GM12878 (cell line): ENCODE measurements around the gene HELZ. TPM values are rescaled to one million over a fixed set of nuclear protein-coding genes. Genes with fewer than 3 reads are reported as not detected.

ENCODE experiments used
- ATAC-seq: fragments of 200-7000 bp; cut with Tn5 transposase; 3 replicates; pipeline ENCODE4 v1.9.1; 2020; ENCODE audit warnings: mild to moderate bottlenecking, moderate library complexity
- BruUV-seq: library from RNA; stranded (reverse); fragments of 400-500 nt; replicated peaks from 2 replicates; lab custom pipeline; 2021; lab: Mats Ljungman, UMichigan
- CTCF ChIA-PET: fragments of 300-600 bp; sonication (Branson Sonifier 250); formaldehyde crosslinking; extraction: SDS; loops from one replicate; lab custom pipeline; 2021; ENCODE audit warnings: inconsistent platforms; lab: Yijun Ruan, JAX
- POLR2A ChIA-PET: fragments of 350-600 bp; formaldehyde crosslinking; extraction: SDS; loops from one replicate; lab custom pipeline; 2021; ENCODE audit warnings: inconsistent platforms; lab: Charles Lee
- RAD21 ChIA-PET: fragments of 300-600 bp; sonication (Branson Sonifier 250); formaldehyde crosslinking; loops from one replicate; lab custom pipeline; 2023; ENCODE audit warnings: antibody characterized with exemption; ENCODE audit not compliant: unreplicated experiment; lab: Charles Lee
- SMC1A ChIA-PET: fragments of 300-600 bp; sonication (Branson Sonifier 250); formaldehyde crosslinking; loops from one replicate; lab custom pipeline; 2023; ENCODE audit not compliant: unreplicated experiment, uncharacterized antibody; lab: Charles Lee
- DNase-seq: peaks from one replicate; pipeline ENCODE4 v3.0.0-alpha.2; 2011; ENCODE audit warnings: low read depth, low spot score
- FAIRE-seq: peaks from 3 replicates; lab custom pipeline; 2011; peaks lifted over from hg19 to GRCh38; lab: Jason Lieb, UNC
- H2AFZ ChIP-seq: 2 replicates; pipeline ENCODE4 v1.6.0; 2011; ENCODE audit warnings: low read depth, low read length, control low read depth; ENCODE audit not compliant: control insufficient read depth
- H3K27ac ChIP-seq: 2 replicates; pipeline ENCODE4 v1.5.1; 2011; ENCODE audit warnings: control low read depth; ENCODE audit not compliant: control insufficient read depth, insufficient read depth
- H3K27me3 ChIP-seq, 2 experiments: replicated peaks in 1 of 2; 2 replicates each; pipeline versions ENCODE4 v1.6.0 to v1.6.1; 2011; ENCODE audit warnings: low read length in 1 of 2; ENCODE audit not compliant: control insufficient read depth in 2 of 2, insufficient read depth in 2 of 2
- H3K36me3 ChIP-seq, 2 experiments: 2 replicates each; pipeline ENCODE4 v1.5.1; 2011; ENCODE audit warnings: low read length in 1 of 2; ENCODE audit not compliant: control insufficient read depth in 2 of 2, insufficient read depth in 2 of 2
- H3K4me1 ChIP-seq: 2 replicates; pipeline ENCODE4 v1.6.1; 2011; ENCODE audit warnings: mild to moderate bottlenecking, low read length, moderate library complexity, mixed read lengths; ENCODE audit not compliant: control insufficient read depth, insufficient read depth
- H3K4me2 ChIP-seq: 2 replicates; pipeline ENCODE4 v1.6.0; 2011; ENCODE audit warnings: control low read depth; ENCODE audit not compliant: control insufficient read depth, insufficient read depth
- H3K4me3 ChIP-seq: fragments of 200-600 bp; sonication (generic); 2 replicates; pipeline ENCODE4 v1.5.1; 2016
- H3K79me2 ChIP-seq: 2 replicates; pipeline ENCODE4 v1.6.0; 2011; ENCODE audit warnings: low read length; ENCODE audit not compliant: control insufficient read depth, insufficient read depth
- H3K9ac ChIP-seq: 2 replicates; pipeline ENCODE4 v1.8.0; 2011; ENCODE audit warnings: low read length, control low read depth, mixed read lengths; ENCODE audit not compliant: control insufficient read depth, insufficient read depth
- H3K9me3 ChIP-seq: replicated peaks from 3 replicates; pipeline ENCODE4 v1.5.1; 2011; ENCODE audit warnings: mild to moderate bottlenecking, low read length; ENCODE audit not compliant: control insufficient read depth, insufficient read depth
- H4K20me1 ChIP-seq: 2 replicates; pipeline ENCODE4 v1.6.0; 2011; ENCODE audit not compliant: control insufficient read depth, insufficient read depth
- BCLAF1 ChIP-seq: fragments of 450-650 bp; IDR thresholded peaks from 2 replicates; pipeline ENCODE4 v1.6.1; 2017; ENCODE audit warnings: antibody characterized with exemption, mild to moderate bottlenecking, moderate library complexity
- CUX1 ChIP-seq: IDR thresholded peaks from 2 replicates; pipeline ENCODE4 v1.6.1; 2012; ENCODE audit warnings: improper control_type of control experiment, low read depth, low read length; ENCODE audit not compliant: insufficient replicate concordance
- ESRRA ChIP-seq: IDR thresholded peaks from 2 replicates; pipeline ENCODE4 v1.6.1; 2012; ENCODE audit warnings: mild to moderate bottlenecking, low read length, improper control_type of control experiment
- ETV6 ChIP-seq, 2 experiments: fragments of 450-650 bp in 1 of 2; IDR thresholded peaks in 1 of 2; conservative IDR thresholded peaks in 1 of 2; 2 replicates each; pipeline ENCODE4 v1.6.1; 2014; ENCODE audit warnings: antibody characterized with exemption in 1 of 2, borderline replicate concordance in 1 of 2, low read depth in 1 of 2, mild to moderate bottlenecking in 1 of 2, moderate library complexity in 1 of 2
- EZH2 ChIP-seq: IDR thresholded peaks from 2 replicates; pipeline ENCODE4 v1.6.1; 2012; ENCODE audit warnings: low read depth, mild to moderate bottlenecking, control low read depth, inconsistent platforms, low read length, borderline replicate concordance; ENCODE audit not compliant: control insufficient read depth
- HDAC2 ChIP-seq: fragments of 200-600 bp; sonication (generic); IDR thresholded peaks from 2 replicates; pipeline ENCODE4 v1.6.1; 2017
- IRF3 ChIP-seq: fragments of 450-650 bp; IDR thresholded peaks from 2 replicates; pipeline ENCODE4 v1.6.1; 2014; ENCODE audit warnings: mild to moderate bottlenecking
- RELA ChIP-seq: fragments of 450-650 bp; IDR thresholded peaks from 2 replicates; pipeline ENCODE4 v1.8.0; 2014; ENCODE audit warnings: borderline replicate concordance; ENCODE audit not compliant: partially characterized antibody
- RELB ChIP-seq: fragments of 450-650 bp; IDR thresholded peaks from 2 replicates; pipeline ENCODE4 v1.6.1; 2017; ENCODE audit warnings: low read depth, mild to moderate bottlenecking, moderate library complexity
- RFX5 ChIP-seq: IDR thresholded peaks from 2 replicates; pipeline ENCODE4 v1.6.1; 2011; ENCODE audit warnings: low read depth, low read length, improper control_type of control experiment
- SRF ChIP-seq, 2 experiments: IDR thresholded peaks; 2 replicates each; pipeline ENCODE4 v1.6.1; 2011; ENCODE audit warnings: low read depth in 2 of 2, low read length in 2 of 2, mild to moderate bottlenecking in 1 of 2, moderate library complexity in 1 of 2
- YY1 ChIP-seq: IDR thresholded peaks from 2 replicates; pipeline ENCODE4 v1.6.1; 2011; ENCODE audit warnings: low read depth, mild to moderate bottlenecking, low read length
- ZNF384 ChIP-seq: IDR thresholded peaks from 2 replicates; pipeline ENCODE4 v1.6.1; 2012; ENCODE audit warnings: low read depth, mild to moderate bottlenecking, low read length, improper control_type of control experiment, borderline replicate concordance
- WGBS: methylation state at CpG from one replicate; pipeline ENCODE4 v1.1.6; 2016; ENCODE audit warnings: low lambda C conversion rate; ENCODE audit not compliant: insufficient replicate concordance, insufficient coverage; ENCODE audit errors: missing lambda C conversion rate; 5-methylcytosine and 5-hydroxymethylcytosine counted together
- in situ Hi-C: fragments of 300-500 bp; cut with MboI; formaldehyde crosslinking; loops from 9 replicates; pipeline ENCODE4 v1.14.3; 2018; ENCODE audit warnings: mixed read lengths
- intact Hi-C: fragments of 100-400 bp; cut with micrococcal nuclease; formaldehyde crosslinking; loops from one replicate; pipeline ENCODE4 v1.14.2; 2022; ENCODE audit not compliant: unreplicated experiment
- polyA plus RNA-seq, 11 experiments: library from polyadenylated mRNA; depleted of rRNA in 4 of 11; unstranded in 6 of 11; stranded (reverse) in 5 of 11; fragments of >200 nt; fragmentation: Nextera tagmentation in 4 of 11; fragmentation: Illumina TruSeq in 1 of 11; extraction: Ambion mirVana in 4 of 11; extraction: Trizol in 1 of 11; gene quantifications; 1 replicate in 1 of 11; 2 replicates in 10 of 11; pipeline versions ENCODE4 v1.2.1 to v1.2.3, GENCODE V29; 2011 to 2016; ENCODE audit warnings: inconsistent platforms in 2 of 11, missing spikeins in 2 of 11, low read depth in 1 of 11
- total RNA-seq, 4 experiments: library from RNA; depleted of rRNA in 3 of 4; stranded (reverse); fragments of >200 nt in 3 of 4; fragmentation: Illumina TruSeq in 1 of 4; extraction: Trizol in 1 of 4; gene quantifications; 2 replicates each; pipeline versions ENCODE4 v1.2.1 to v1.2.3, GENCODE V29; 2013 to 2021

HELZ gene
- total and polyA plus RNA-seq, 10 of the 15 experiments (the other 5 are each of a cell fraction or from before 2014, with no cell fraction given), result 1.5 to 36.8 (median 19.1) TPM

GRCh38 chr17:67187927-67188326 lies 57.1 kb downstream of the HELZ start:
- ChIA-PET SMC1A (no interaction called here), CTCF (no interaction called here), RAD21 (no interaction called here), POLR2A (no interaction called here)
- no peak overlapping the region for H3K4me2 ChIP-seq
- no peaks in the 10 kb centered on the region for H4K20me1 ChIP-seq
- H3K27ac ChIP-seq, result no peak overlapping the region
- 90% methylated on average over 1 of the region's 1 CpG for WGBS
- no peak overlapping the region for H3K9ac ChIP-seq
- intact Hi-C loops, result no loop called here
- no peaks in the 10 kb centered on the region for H3K27me3 ChIP-seq
- no peaks in the 10 kb centered on the region for H3K4me1 ChIP-seq
- ATAC-seq, result no peak
- DNase-seq, result no peak
- peaks cover 0 to 3% of the 10 kb centered on the region in 2 experiments; a peak in 1 of 4 replicates for H3K36me3 ChIP-seq
- BruUV-seq, result no TSS peak
- no peaks in the 10 kb centered on the region for H3K9me3 ChIP-seq
- no peak overlapping the region for H2AFZ ChIP-seq
- no peak overlapping the region for H3K4me3 ChIP-seq
- H3K79me2 ChIP-seq, result no peaks in the 10 kb centered on the region
- no peak for FAIRE-seq
- in situ Hi-C loops, result no loop called here
- TF ChIP-seq ESRRA (no peak), BCLAF1 (no peak), RELA (no peak), ZNF384 (no peak), YY1 (no peak), SRF (IDR thresholded peaks at IDR 0.05; ENCODE audit: low read depth in 2 of 2, low read length in 2 of 2) (no peak), IRF3 (no peak), EZH2 (no peak), RELB (no peak), RFX5 (no peak), ETV6 (conservative IDR thresholded peaks at IDR 0.05 in 1 of 2, IDR thresholded peaks at IDR 0.05 in 1 of 2; ENCODE audit: borderline replicate concordance in 1 of 2, low read depth in 1 of 2) (no peak), HDAC2 (no peak), CUX1 (no peak)
